ENCODE results near the gene SLC41A2. TPM values are rescaled to one million over a fixed set of nuclear protein-coding genes. Genes with fewer than 3 reads are reported as not detected.

Gene SLC41A2
- total and polyA plus RNA-seq, 8 donors: 2.5 to 35.7 (median 4.2) TPM

- Histone ChIP-seq H3K9me3 (no peaks in the 10 kb centered on the region), H3K27me3 (no peaks in the 10 kb centered on the region), H3K36me3 (no peaks in the 10 kb centered on the region), H3K4me1 (no peaks in the 10 kb centered on the region), H3K4me3 (no peak overlapping the region), H3K27ac (no peak overlapping the region)
- ATAC-seq: no peak
- TF ChIP-seq CTCF (IDR thresholded peaks at IDR 0.05): no peak
- intact Hi-C loops (cut with DNase I): no loop called here
- DNase-seq: no peak
These were observed 19.0 kb downstream of the SLC41A2 start for GRCh38 chr12:104939089-104939488.

- H3K36me3 ChIP-seq: no peaks in the 10 kb centered on the region
- H3K9me3 ChIP-seq: no peaks in the 10 kb centered on the region
- no peaks in the 10 kb centered on the region for H3K27me3 ChIP-seq
- H3K4me3 ChIP-seq: no peak overlapping the region
- TF ChIP-seq CTCF (IDR thresholded peaks at IDR 0.05): no peak
- no peak overlapping the region for H3K27ac ChIP-seq
- no peaks in the 10 kb centered on the region for H3K4me1 ChIP-seq
- intact Hi-C loops (cut with DNase I): no loop called here
- ATAC-seq (no peak), DNase-seq (no peak)
These were observed 19.7 kb downstream of the SLC41A2 start for GRCh38 chr12:104938371-104938770.

- DNase-seq (no peak), ATAC-seq (no peak)
- Histone ChIP-seq H3K4me3 (no peak overlapping the region), H3K27me3 (no peaks in the 10 kb centered on the region), H3K4me1 (no peaks in the 10 kb centered on the region), H3K36me3 (no peaks in the 10 kb centered on the region), H3K9me3 (no peaks in the 10 kb centered on the region), H3K27ac (no peak overlapping the region)
- intact Hi-C loops (cut with DNase I): no loop called here
- TF ChIP-seq CTCF (IDR thresholded peaks at IDR 0.05): no peak
These were observed 22.2 kb downstream of the SLC41A2 start for GRCh38 chr12:104935886-104936285.

GRCh38 chr12:104933778-104934177 is 24.3 kb downstream of the SLC41A2 start:
- no peak for TF ChIP-seq CTCF (IDR thresholded peaks at IDR 0.05)
- no peaks in the 10 kb centered on the region for H3K4me1 ChIP-seq
- intact Hi-C loops (cut with DNase I): no loop called here
- ATAC-seq: no peak
- H3K4me3 ChIP-seq: no peak overlapping the region
- DNase-seq: no peak
- no peak overlapping the region for H3K27ac ChIP-seq
- H3K36me3 ChIP-seq: no peaks in the 10 kb centered on the region
- no peaks in the 10 kb centered on the region for H3K9me3 ChIP-seq
- no peaks in the 10 kb centered on the region for H3K27me3 ChIP-seq

GRCh38 chr12:104933128-104933527 is 25.0 kb downstream of the SLC41A2 start:
- H3K4me3 ChIP-seq: no peak overlapping the region
- no peaks in the 10 kb centered on the region for H3K27me3 ChIP-seq
- H3K4me1 ChIP-seq: no peaks in the 10 kb centered on the region
- no peak for ATAC-seq
- no peak overlapping the region for H3K27ac ChIP-seq
- no peaks in the 10 kb centered on the region for H3K36me3 ChIP-seq
- no peaks in the 10 kb centered on the region for H3K9me3 ChIP-seq
- no peak for DNase-seq
- intact Hi-C loops (cut with DNase I): no loop called here
- TF ChIP-seq CTCF (IDR thresholded peaks at IDR 0.05): no peak
